Vagina (tissue), 2 donors: ENCODE results near the gene CCSER2. TPM values are rescaled to one million over a fixed set of nuclear protein-coding genes. Genes with fewer than 3 reads are reported as not detected.

Experiments used
- DNase-seq, 2 donors: peaks; one replicate each; pipeline ENCODE4 v3.0.0-alpha.2; 2017; ENCODE audit errors: extremely low spot score in 2 of 2
- H3K27ac ChIP-seq: fragments of 200-600 bp; sonication (generic); one replicate; pipeline ENCODE4 v1.5.1; 2019
- H3K27me3 ChIP-seq: fragments of 200-600 bp; sonication (generic); one replicate; pipeline ENCODE4 v1.5.1; 2019
- H3K36me3 ChIP-seq, 2 donors: fragments of 200-600 bp; sonication (generic); one replicate each; pipeline ENCODE4 v1.5.1; 2017 to 2019
- H3K4me1 ChIP-seq: fragments of 200-600 bp; sonication (generic); one replicate; pipeline ENCODE4 v1.5.1; 2019
- H3K4me3 ChIP-seq, 2 donors: fragments of 200-600 bp; sonication (generic); 1 replicate in 1 of 2; 2 replicates in 1 of 2; pipeline ENCODE4 v1.5.1; 2016 to 2019
- H3K9me3 ChIP-seq: fragments of 200-600 bp; sonication (generic); one replicate; pipeline ENCODE4 v1.5.1; 2019
- POLR2A ChIP-seq, 2 donors: fragments of 450-650 bp; IDR thresholded peaks; one replicate each; pipeline ENCODE4 v1.6.1; 2017; ENCODE audit warnings: antibody characterized with exemption in 2 of 2, mild to moderate bottlenecking in 2 of 2, moderate library complexity in 2 of 2
- POLR2AphosphoS5 ChIP-seq, 2 donors: sonication (generic); formaldehyde crosslinking; IDR thresholded peaks; one replicate each; pipeline ENCODE4 v1.9.0; 2017; ENCODE audit warnings: antibody characterized with exemption in 2 of 2, mild to moderate bottlenecking in 2 of 2, low read depth in 1 of 2; ENCODE audit not compliant: insufficient read depth in 1 of 2
- intact Hi-C: fragments of 100-400 bp; cut with DNase I; formaldehyde crosslinking; loops from one replicate; pipeline ENCODE4 v1.15.1; 2023
- total RNA-seq: library from RNA; depleted of rRNA; stranded (reverse); fragments of >200 nt; gene quantifications from one replicate; pipeline ENCODE4 v1.2.3, GENCODE V29; 2016
- TF ChIP-seq, protein P1 (sequence below), 3 experiments: fragments of 450-650 bp in 2 of 3; fragments of 200-600 bp in 1 of 3; sonication (generic) in 1 of 3; IDR thresholded peaks; one replicate each; pipeline ENCODE4 v1.5.1; 2017 to 2019; ENCODE audit warnings: antibody characterized with exemption in 3 of 3, mild to moderate bottlenecking in 2 of 3, moderate library complexity in 2 of 3

Gene CCSER2
- total RNA-seq, 1 donor from 2014 or later = 62.1 TPM

GRCh38 chr10:84306751-84307384, 21.5 kb upstream of the CCSER2 start:
- intact Hi-C loops = no loop called here
- TF ChIP-seq POLR2A (IDR thresholded peaks at IDR 0.05) = no peak
- TF ChIP-seq, protein P1, sequence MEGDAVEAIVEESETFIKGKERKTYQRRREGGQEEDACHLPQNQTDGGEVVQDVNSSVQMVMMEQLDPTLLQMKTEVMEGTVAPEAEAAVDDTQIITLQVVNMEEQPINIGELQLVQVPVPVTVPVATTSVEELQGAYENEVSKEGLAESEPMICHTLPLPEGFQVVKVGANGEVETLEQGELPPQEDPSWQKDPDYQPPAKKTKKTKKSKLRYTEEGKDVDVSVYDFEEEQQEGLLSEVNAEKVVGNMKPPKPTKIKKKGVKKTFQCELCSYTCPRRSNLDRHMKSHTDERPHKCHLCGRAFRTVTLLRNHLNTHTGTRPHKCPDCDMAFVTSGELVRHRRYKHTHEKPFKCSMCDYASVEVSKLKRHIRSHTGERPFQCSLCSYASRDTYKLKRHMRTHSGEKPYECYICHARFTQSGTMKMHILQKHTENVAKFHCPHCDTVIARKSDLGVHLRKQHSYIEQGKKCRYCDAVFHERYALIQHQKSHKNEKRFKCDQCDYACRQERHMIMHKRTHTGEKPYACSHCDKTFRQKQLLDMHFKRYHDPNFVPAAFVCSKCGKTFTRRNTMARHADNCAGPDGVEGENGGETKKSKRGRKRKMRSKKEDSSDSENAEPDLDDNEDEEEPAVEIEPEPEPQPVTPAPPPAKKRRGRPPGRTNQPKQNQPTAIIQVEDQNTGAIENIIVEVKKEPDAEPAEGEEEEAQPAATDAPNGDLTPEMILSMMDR (IDR thresholded peaks at IDR 0.05) = no peak
- no peak for TF ChIP-seq POLR2AphosphoS5 (IDR thresholded peaks at IDR 0.05; ENCODE audit: insufficient read depth in 1 of 2, low read depth in 1 of 2)
- Histone ChIP-seq H3K4me3 (no peak overlapping the region), H3K4me1 (no peaks in the 10 kb centered on the region), H3K27me3 (no peaks in the 10 kb centered on the region), H3K27ac (no peak overlapping the region), H3K9me3 (no peaks in the 10 kb centered on the region), H3K36me3 (no peaks in the 10 kb centered on the region)
- no peak for DNase-seq

GRCh38 chr10:84308021-84308420, 20.4 kb upstream of the CCSER2 start:
- intact Hi-C loops = no loop called here
- Histone ChIP-seq H3K27me3 (no peaks in the 10 kb centered on the region), H3K27ac (no peak overlapping the region), H3K36me3 (no peaks in the 10 kb centered on the region), H3K4me3 (no peak overlapping the region), H3K9me3 (no peaks in the 10 kb centered on the region), H3K4me1 (no peaks in the 10 kb centered on the region)
- no peak for DNase-seq
- TF ChIP-seq POLR2AphosphoS5 (IDR thresholded peaks at IDR 0.05; ENCODE audit: insufficient read depth in 1 of 2, low read depth in 1 of 2) = no peak
- no peak for TF ChIP-seq POLR2A (IDR thresholded peaks at IDR 0.05)
- TF ChIP-seq, protein P1 (IDR thresholded peaks at IDR 0.05) = no peak

- TF ChIP-seq POLR2AphosphoS5 (IDR thresholded peaks at IDR 0.05; ENCODE audit: insufficient read depth in 1 of 2, low read depth in 1 of 2) = no peak
- TF ChIP-seq, protein P1 (IDR thresholded peaks at IDR 0.05) = no peak
- no peak for TF ChIP-seq POLR2A (IDR thresholded peaks at IDR 0.05)
- Histone ChIP-seq H3K9me3 (no peaks in the 10 kb centered on the region), H3K4me1 (no peaks in the 10 kb centered on the region), H3K27me3 (no peaks in the 10 kb centered on the region), H3K27ac (no peak overlapping the region), H3K36me3 (no peaks in the 10 kb centered on the region), H3K4me3 (no peak overlapping the region)
- DNase-seq = no peak
- intact Hi-C loops = no loop called here
Measured at GRCh38 chr10:84308481-84309304, 19.7 kb upstream of the CCSER2 start.

DNA sequence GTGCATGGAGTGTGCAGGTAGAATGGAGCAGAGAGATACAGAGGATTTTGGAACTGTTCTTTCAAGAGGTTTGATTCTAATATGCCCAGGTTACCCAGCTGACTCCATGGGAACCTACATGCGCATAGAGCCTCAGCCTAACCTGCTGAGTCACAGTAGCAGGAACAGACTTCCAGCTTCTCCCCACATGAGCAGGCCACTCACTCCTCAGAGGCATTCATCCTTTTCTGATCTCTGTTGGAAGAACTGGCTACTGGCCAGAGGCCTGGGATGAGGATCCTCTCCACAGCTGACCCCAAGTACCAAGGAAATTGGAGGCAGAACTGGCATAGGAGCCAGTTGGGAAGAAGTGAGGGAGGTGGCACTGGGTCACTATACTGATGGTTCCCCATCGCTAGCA, 17.9 kb upstream of the CCSER2 start:
- Histone ChIP-seq H3K27ac (no peak overlapping the region), H3K36me3 (no peaks in the 10 kb centered on the region), H3K4me1 (no peaks in the 10 kb centered on the region), H3K4me3 (no peak overlapping the region), H3K9me3 (no peaks in the 10 kb centered on the region), H3K27me3 (no peaks in the 10 kb centered on the region)
- no peak for TF ChIP-seq POLR2AphosphoS5 (IDR thresholded peaks at IDR 0.05; ENCODE audit: insufficient read depth in 1 of 2, low read depth in 1 of 2)
- TF ChIP-seq POLR2A (IDR thresholded peaks at IDR 0.05) = no peak
- TF ChIP-seq, protein P1 (IDR thresholded peaks at IDR 0.05) = no peak
- DNase-seq = no peak
- intact Hi-C loops = no loop called here

DNA sequence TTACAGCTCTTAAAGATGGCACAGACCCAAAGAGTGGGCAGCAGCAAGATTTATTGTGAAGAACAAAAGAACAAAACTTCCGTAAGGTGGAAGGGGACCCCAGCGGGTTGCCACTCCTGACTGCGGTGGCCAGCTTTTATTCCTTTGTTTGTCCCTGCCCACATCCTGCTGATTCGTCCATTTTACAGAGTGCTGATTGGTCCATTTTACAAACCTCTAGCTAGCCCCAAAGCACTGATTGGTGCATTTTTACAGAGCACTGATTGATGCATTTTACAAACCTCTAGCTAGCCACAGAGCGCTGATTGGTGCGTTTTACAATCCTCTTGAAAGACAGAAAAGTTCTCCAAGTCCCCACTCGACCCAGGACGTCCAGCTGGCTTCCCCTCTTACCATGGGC, 16.8 kb upstream of the CCSER2 start:
- H3K27ac ChIP-seq = no peak overlapping the region
- no peak overlapping the region for H3K4me3 ChIP-seq
- no peak for TF ChIP-seq POLR2A (IDR thresholded peaks at IDR 0.05)
- TF ChIP-seq POLR2AphosphoS5 (IDR thresholded peaks at IDR 0.05; ENCODE audit: insufficient read depth in 1 of 2, low read depth in 1 of 2) = no peak
- TF ChIP-seq, protein P1 (IDR thresholded peaks at IDR 0.05) = no peak
- no peak for DNase-seq
- no peaks in the 10 kb centered on the region for H3K9me3 ChIP-seq
- H3K36me3 ChIP-seq = no peaks in the 10 kb centered on the region
- no peaks in the 10 kb centered on the region for H3K27me3 ChIP-seq
- intact Hi-C loops = no loop called here
- no peaks in the 10 kb centered on the region for H3K4me1 ChIP-seq
